ENCODE data around the gene HSPA6. TPM values are rescaled to one million over a fixed set of nuclear protein-coding genes. Genes with fewer than 3 reads are reported as not detected.

Gene HSPA6
- polyA plus RNA-seq, 2 of the 4 experiments (the other 2 are of a cell fraction) = 0.50 to 0.58 TPM

GRCh38 chr1:161506336-161507223 lies 17.8 kb upstream of the HSPA6 start:
- 70% methylated on average over 11 of the region's 15 CpGs for WGBS (ENCODE audit: missing lambda C conversion rate)
- H3K9me3 ChIP-seq = no peaks in the 10 kb centered on the region
- no peak for TF ChIP-seq SMC3 (IDR thresholded peaks at IDR 0.05)
- no peak for TF ChIP-seq ELK1 (IDR thresholded peaks at IDR 0.05; ENCODE audit: low read depth, low read length)
- TF ChIP-seq ZNF302 (CRISPR knock-in tag; IDR thresholded peaks at IDR 0.05) = no peak
- no peak for TF ChIP-seq E2F6 (IDR thresholded peaks at IDR 0.05; ENCODE audit: borderline replicate concordance, low read depth)
- TF ChIP-seq EP300 (IDR thresholded peaks at IDR 0.05) = no peak
- TF ChIP-seq TFCP2L1 (CRISPR knock-in tag; IDR thresholded peaks at IDR 0.05) = no peak
- TF ChIP-seq, protein P1, sequence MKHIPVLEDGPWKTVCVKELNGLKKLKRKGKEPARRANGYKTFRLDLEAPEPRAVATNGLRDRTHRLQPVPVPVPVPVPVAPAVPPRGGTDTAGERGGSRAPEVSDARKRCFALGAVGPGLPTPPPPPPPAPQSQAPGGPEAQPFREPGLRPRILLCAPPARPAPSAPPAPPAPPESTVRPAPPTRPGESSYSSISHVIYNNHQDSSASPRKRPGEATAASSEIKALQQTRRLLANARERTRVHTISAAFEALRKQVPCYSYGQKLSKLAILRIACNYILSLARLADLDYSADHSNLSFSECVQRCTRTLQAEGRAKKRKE (CRISPR knock-in tag; IDR thresholded peaks at IDR 0.05; ENCODE audit: low read depth) = no peak
- no peak for TF ChIP-seq JUN (IDR thresholded peaks at IDR 0.05)
- no peak for TF ChIP-seq USF2 (IDR thresholded peaks at IDR 0.05)
- TF ChIP-seq FOSL2 (IDR thresholded peaks at IDR 0.05) = no peak
- no peak for TF ChIP-seq FOSL2 (CRISPR knock-in tag; IDR thresholded peaks at IDR 0.05)
- TF ChIP-seq HOXB5 (CRISPR knock-in tag; IDR thresholded peaks at IDR 0.05) = no peak
- TF ChIP-seq MAX (IDR thresholded peaks at IDR 0.05) = no peak
- POLR2A ChIA-PET = no interaction called here
- no peak overlapping the region for H3K27ac ChIP-seq
- no peak overlapping the region for H3K4me2 ChIP-seq
- no peak overlapping the region for H3K4me3 ChIP-seq
- FAIRE-seq (no peak), DNase-seq (ENCODE audit: low read depth in 1 of 2, low spot score in 1 of 2) (no peak), ATAC-seq (no peak; a peak in 2 of 6 replicates)
- CTCF ChIA-PET = interaction anchor here (1.0 to 2.0 kb wide), 5 partner anchors 12 to 22 kb away, joined by 3 to 10 read pairs (median 5); no protein-coding TSS in a partner anchor
- H3K4me1 ChIP-seq = no peaks in the 10 kb centered on the region

GRCh38 chr1:161510477-161510876 lies 13.9 kb upstream of the HSPA6 start:
- no peak for DNase-seq (ENCODE audit: low read depth in 1 of 2, low spot score in 1 of 2)
- no peak overlapping the region for H3K4me2 ChIP-seq
- H3K9me3 ChIP-seq = no peaks in the 10 kb centered on the region
- CTCF ChIA-PET = interaction anchor here (1.4 kb wide), 1 partner anchor 25 kb away, joined by 4 read pairs; no protein-coding TSS in a partner anchor
- H3K27ac ChIP-seq = no peak overlapping the region
- no peak for TF ChIP-seq RFX5 (IDR thresholded peaks at IDR 0.05)
- no peak for TF ChIP-seq MAZ (IDR thresholded peaks at IDR 0.05; ENCODE audit: borderline replicate concordance, low read depth, low read length)
- no peak for TF ChIP-seq ZC3H11A (IDR thresholded peaks at IDR 0.05)
- TF ChIP-seq SREBF2 (IDR thresholded peaks at IDR 0.05) = no peak
- TF ChIP-seq, protein P1 (CRISPR knock-in tag; IDR thresholded peaks at IDR 0.05; ENCODE audit: low read depth) = no peak
- no peak for TF ChIP-seq HDAC2 (IDR thresholded peaks at IDR 0.05)
- no peak for TF ChIP-seq PHF8 (IDR thresholded peaks at IDR 0.05; ENCODE audit: borderline replicate concordance, low read depth)
- no peak for TF ChIP-seq ZNF302 (CRISPR knock-in tag; IDR thresholded peaks at IDR 0.05)
- TF ChIP-seq CBX8 (IDR thresholded peaks at IDR 0.05) = no peak
- peaks cover 3% of the 10 kb centered on the region; the same call in 2 of the 3 replicates for H3K4me1 ChIP-seq
- 63% methylated on average over 3 of the region's 3 CpGs for WGBS (ENCODE audit: missing lambda C conversion rate)
- ATAC-seq = no peak
- POLR2A ChIA-PET = no interaction called here
- FAIRE-seq = no peak
- no peak overlapping the region for H3K4me3 ChIP-seq

Data from A549 (cell line).